K562 (cell line): ENCODE data around the gene FERMT1.

Experiments used
- CREB1 ChIP-seq, 2 experiments: sonication (generic) in 1 of 2; formaldehyde crosslinking in 1 of 2; IDR thresholded peaks; 2 replicates each; pipeline versions ENCODE4 v1.6.1 to v1.8.0; 2012 to 2022; ENCODE audit warnings: inconsistent platforms in 1 of 2, mild to moderate bottlenecking in 1 of 2, missing genetic modification reagents in 1 of 2, moderate library complexity in 1 of 2
- CTCF ChIP-seq, 3 experiments: IDR thresholded peaks in 2 of 3; conservative IDR thresholded peaks in 1 of 3; 2 replicates each; pipeline ENCODE4 v1.5.1; 2011 to 2012; ENCODE audit warnings: low read length in 3 of 3, mild to moderate bottlenecking in 3 of 3, control low read depth in 2 of 3, improper control_type of control experiment in 1 of 3, inconsistent platforms in 1 of 3, low read depth in 1 of 3, mixed read lengths in 1 of 3, moderate library complexity in 1 of 3; ENCODE audit not compliant: insufficient read depth in 2 of 3
- EZH2 ChIP-seq: IDR thresholded peaks from 2 replicates; pipeline ENCODE4 v1.6.1; 2012; ENCODE audit warnings: low read depth, mild to moderate bottlenecking, inconsistent platforms, low read length, borderline replicate concordance
- POLR2AphosphoS5 ChIP-seq: IDR thresholded peaks from 2 replicates; pipeline ENCODE4 v1.6.1; 2011; ENCODE audit warnings: mild to moderate bottlenecking, low read depth, low read length, moderate library complexity; ENCODE audit not compliant: control insufficient read depth, insufficient read depth
- TF ChIP-seq, protein P1 (sequence below): sonication (generic); formaldehyde crosslinking; IDR thresholded peaks from 2 replicates; pipeline ENCODE4 v1.9.0; 2022; ENCODE audit warnings: mild to moderate bottlenecking, missing genetic modification reagents

GRCh38 chr20:6058684-6059295 is 64.0 kb downstream of the FERMT1 start:
- TF ChIP-seq, protein P1, sequence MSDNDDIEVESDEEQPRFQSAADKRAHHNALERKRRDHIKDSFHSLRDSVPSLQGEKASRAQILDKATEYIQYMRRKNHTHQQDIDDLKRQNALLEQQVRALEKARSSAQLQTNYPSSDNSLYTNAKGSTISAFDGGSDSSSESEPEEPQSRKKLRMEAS (CRISPR knock-in tag), result no peak
- TF ChIP-seq POLR2AphosphoS5 (no peak), CREB1 (IDR thresholded peaks at IDR 0.05) (no peak), CREB1 (CRISPR knock-in tag; IDR thresholded peaks at IDR 0.05) (no peak), EZH2 (no peak), CTCF (IDR thresholded peaks at IDR 0.05 in 2 of 3, conservative IDR thresholded peaks at IDR 0.05 in 1 of 3; ENCODE audit: insufficient read depth in 2 of 3, low read depth in 1 of 3, low read length in 3 of 3) (no peak)
